Adrenal gland (tissue), 12 donors: ENCODE data around the gene C1QTNF8. TPM values are rescaled to one million over a fixed set of nuclear protein-coding genes. Genes with fewer than 3 reads are reported as not detected.

Source experiments
- DNase-seq, 7 donors: peaks; one replicate each; pipeline ENCODE4 v3.0.0-alpha.2; 2019 to 2020
- H3K27ac ChIP-seq, 5 donors: fragments of 200-600 bp; sonication (generic) in 4 of 5; 1 replicate in 3 of 5; 2 replicates in 2 of 5; pipeline versions ENCODE4 v1.5.1 to v1.8.0; 2016 to 2020; ENCODE audit warnings: mild to moderate bottlenecking in 1 of 5
- H3K27me3 ChIP-seq: fragments of 200-600 bp; 2 replicates; pipeline ENCODE4 v1.8.0; 2021
- H3K36me3 ChIP-seq, 2 donors: fragments of 200-600 bp; replicated peaks in 1 of 2; 1 replicate in 1 of 2; 2 replicates in 1 of 2; pipeline versions ENCODE4 v1.5.1 to v1.8.0; 2018 to 2022
- H3K4me1 ChIP-seq, 2 donors: fragments of 200-600 bp; replicated peaks in 1 of 2; 1 replicate in 1 of 2; 2 replicates in 1 of 2; pipeline versions ENCODE4 v1.5.1 to v1.8.0; 2018 to 2021
- H3K4me3 ChIP-seq, 4 donors: fragments of 200-600 bp; sonication (generic) in 3 of 4; one replicate each; pipeline ENCODE4 v1.5.1; 2016 to 2018
- H3K9me3 ChIP-seq, 3 donors: fragments of 200-600 bp; sonication (generic) in 1 of 3; replicated peaks in 1 of 3; 1 replicate in 2 of 3; 2 replicates in 1 of 3; pipeline versions ENCODE4 v1.5.1 to v1.8.0; 2016 to 2021
- POLR2A ChIP-seq, 2 donors: fragments of 450-650 bp; IDR thresholded peaks; one replicate each; pipeline ENCODE4 v1.6.1; 2017; ENCODE audit warnings: antibody characterized with exemption in 2 of 2, mild to moderate bottlenecking in 2 of 2, moderate library complexity in 1 of 2
- WGBS, 4 donors: extraction: QIAGEN DNeasy Blood & Tissue Kit in 2 of 4; methylation state at CpG; one replicate each; pipeline versions ENCODE4 v1.1.5 to v1.1.7; 2013 to 2017; 5-methylcytosine and 5-hydroxymethylcytosine counted together
- intact Hi-C, 2 donors: fragments of 100-400 bp; cut with DNase I; formaldehyde crosslinking; loops; one replicate each; pipeline versions ENCODE4 v1.14.1 to v1.15.0; 2022 to 2023
- polyA plus RNA-seq, 3 donors: library from polyadenylated mRNA; stranded (reverse); fragments of 200-250 nt in 2 of 3; fragments of 350-450 nt in 1 of 3; fragmentation: Illumina TruSeq in 1 of 3; extraction: RNeasy Lipid Tissue Mini Kit (QIAGEN cat#74804) in 1 of 3; gene quantifications; one replicate each; pipeline ENCODE4 v1.2.3, GENCODE V29; 2013 to 2014
- total RNA-seq, 9 donors: library from RNA; depleted of rRNA in 4 of 9; stranded (reverse); fragments of >200 nt in 4 of 9; fragments of 120-200 nt in 1 of 9; fragmentation: NEBNext Ultra II Directional in 1 of 9; extraction: Animal tissue kit (Norgen Biotek cat#: 25700) in 1 of 9; gene quantifications; one replicate each; pipeline versions ENCODE4 v1.1.0 to v1.2.4, GENCODE V29; 2013 to 2023
- TF ChIP-seq, protein P1 (sequence below), 6 experiments: fragments of 450-650 bp in 4 of 6; fragments of 200-600 bp in 2 of 6; sonication (generic) in 1 of 6; IDR thresholded peaks; 1 replicate in 5 of 6; 2 replicates in 1 of 6; pipeline versions ENCODE4 v1.5.1 to v1.8.0; 2016 to 2021; ENCODE audit warnings: antibody characterized with exemption in 6 of 6, mild to moderate bottlenecking in 2 of 6, moderate library complexity in 1 of 6
- donor health status: healthy with polysubstance abuse.
- donor health status: Bipolar disorder and iron deficiency.
- donor health status: DM: yes; HTN: yes; CAD: no.
- donor health status: DM: no; HTN: no; CAD: no.
- donor health status: DM: no; HTN: no; CAD: no.
- donor health status: DM: yes; HTN: yes; CAD: no.

The C1QTNF8 gene
- total and polyA plus RNA-seq, 12 donors: 0.14 to 0.64 (median 0.25) TPM; not detected in 8

DNA sequence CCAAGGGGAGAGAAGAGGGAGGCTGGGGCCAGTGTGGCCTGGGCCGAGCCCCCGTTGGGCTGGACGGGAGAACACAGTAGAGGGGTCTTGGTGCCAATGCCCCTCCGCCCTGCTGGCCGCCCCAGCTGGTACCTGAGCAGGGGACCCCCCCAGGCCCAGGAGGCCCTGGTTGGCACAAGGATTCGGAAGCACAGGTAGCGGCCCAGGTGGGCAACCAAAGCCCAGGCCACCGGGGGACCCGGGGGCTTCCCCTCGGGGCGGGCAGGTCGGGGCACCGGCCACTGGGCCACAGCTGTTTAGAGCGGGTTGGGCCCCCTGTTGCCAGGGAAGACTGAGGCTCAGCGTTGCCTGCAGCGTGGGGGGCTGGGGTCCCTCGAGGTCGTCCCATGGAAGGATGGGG is 28.2 kb upstream of the C1QTNF8 start:
- H3K36me3 ChIP-seq: no peaks in the 10 kb centered on the region
- no peaks in the 10 kb centered on the region for H3K4me1 ChIP-seq
- TF ChIP-seq, protein P1, sequence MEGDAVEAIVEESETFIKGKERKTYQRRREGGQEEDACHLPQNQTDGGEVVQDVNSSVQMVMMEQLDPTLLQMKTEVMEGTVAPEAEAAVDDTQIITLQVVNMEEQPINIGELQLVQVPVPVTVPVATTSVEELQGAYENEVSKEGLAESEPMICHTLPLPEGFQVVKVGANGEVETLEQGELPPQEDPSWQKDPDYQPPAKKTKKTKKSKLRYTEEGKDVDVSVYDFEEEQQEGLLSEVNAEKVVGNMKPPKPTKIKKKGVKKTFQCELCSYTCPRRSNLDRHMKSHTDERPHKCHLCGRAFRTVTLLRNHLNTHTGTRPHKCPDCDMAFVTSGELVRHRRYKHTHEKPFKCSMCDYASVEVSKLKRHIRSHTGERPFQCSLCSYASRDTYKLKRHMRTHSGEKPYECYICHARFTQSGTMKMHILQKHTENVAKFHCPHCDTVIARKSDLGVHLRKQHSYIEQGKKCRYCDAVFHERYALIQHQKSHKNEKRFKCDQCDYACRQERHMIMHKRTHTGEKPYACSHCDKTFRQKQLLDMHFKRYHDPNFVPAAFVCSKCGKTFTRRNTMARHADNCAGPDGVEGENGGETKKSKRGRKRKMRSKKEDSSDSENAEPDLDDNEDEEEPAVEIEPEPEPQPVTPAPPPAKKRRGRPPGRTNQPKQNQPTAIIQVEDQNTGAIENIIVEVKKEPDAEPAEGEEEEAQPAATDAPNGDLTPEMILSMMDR (IDR thresholded peaks at IDR 0.05): no peak
- TF ChIP-seq POLR2A (IDR thresholded peaks at IDR 0.05): no peak
- no peak overlapping the region for H3K27ac ChIP-seq
- H3K27me3 ChIP-seq: no peaks in the 10 kb centered on the region
- WGBS, 4 donors: 84 to 97% (median 91%) methylated on average over 5 to 18 of the region's 18 CpGs
- intact Hi-C loops: no loop called here
- H3K4me3 ChIP-seq: no peak overlapping the region
- DNase-seq: no peak
- no peaks in the 10 kb centered on the region for H3K9me3 ChIP-seq

DNA sequence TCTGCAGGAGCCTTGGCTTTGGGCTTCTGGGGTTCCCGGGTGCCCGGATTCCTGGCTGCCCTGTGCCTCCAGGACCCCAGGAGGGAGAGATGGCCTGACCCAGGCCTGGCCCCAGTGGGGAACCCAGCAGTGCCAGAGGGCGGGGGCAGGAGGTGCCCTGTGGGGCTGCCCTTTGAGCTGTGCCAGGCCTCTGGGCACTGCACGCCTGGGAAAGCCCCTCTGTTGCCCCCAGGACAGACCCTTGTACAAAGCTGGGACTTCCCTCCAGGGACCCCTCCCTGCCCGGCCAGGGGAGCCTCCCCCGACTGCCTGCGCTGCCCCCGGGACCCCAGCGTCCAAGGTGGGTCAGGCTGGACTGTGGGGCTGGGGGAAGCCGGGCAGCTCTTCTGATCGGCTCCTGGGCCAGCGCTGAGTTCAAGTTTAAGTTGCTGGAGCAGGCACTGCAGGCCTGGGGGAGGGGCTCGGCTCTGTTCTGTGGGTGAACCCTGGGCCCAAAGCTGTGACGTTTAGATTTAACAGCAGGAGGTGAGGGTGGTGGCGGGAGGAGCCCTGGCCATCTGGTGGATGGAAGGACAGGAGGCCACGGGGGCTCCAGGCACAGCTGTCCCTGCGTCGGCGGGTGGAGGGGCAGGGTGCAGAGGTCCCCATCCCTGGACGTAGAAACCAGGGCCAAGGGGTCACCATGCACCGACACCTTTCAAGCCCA is 27.6 kb upstream of the C1QTNF8 start:
- Histone ChIP-seq H3K36me3 (no peaks in the 10 kb centered on the region), H3K27ac (no peak overlapping the region), H3K4me1 (no peaks in the 10 kb centered on the region), H3K9me3 (no peaks in the 10 kb centered on the region), H3K27me3 (no peaks in the 10 kb centered on the region), H3K4me3 (no peak overlapping the region)
- intact Hi-C loops: no loop called here
- WGBS, 4 donors: 55 to 82% (median 71%) methylated on average over 7 to 21 of the region's 21 CpGs
- TF ChIP-seq POLR2A (IDR thresholded peaks at IDR 0.05): no peak
- TF ChIP-seq, protein P1 (IDR thresholded peaks at IDR 0.05): no peak
- DNase-seq: no peak

GRCh38 chr16:1122398-1122765 is 26.3 kb upstream of the C1QTNF8 start:
- intact Hi-C loops: no loop called here
- Histone ChIP-seq H3K4me1 (no peaks in the 10 kb centered on the region), H3K36me3 (no peaks in the 10 kb centered on the region), H3K9me3 (no peaks in the 10 kb centered on the region), H3K4me3 (no peak overlapping the region), H3K27ac (no peak overlapping the region), H3K27me3 (no peaks in the 10 kb centered on the region)
- TF ChIP-seq POLR2A (IDR thresholded peaks at IDR 0.05): no peak
- TF ChIP-seq, protein P1 (IDR thresholded peaks at IDR 0.05): no peak
- 84 to 92% (median 88%) methylated on average over 11 to 14 of the region's 14 CpGs for WGBS, 4 donors
- no peak for DNase-seq

GRCh38 chr16:1121601-1122397 is 25.8 kb upstream of the C1QTNF8 start:
- TF ChIP-seq POLR2A (IDR thresholded peaks at IDR 0.05): no peak
- TF ChIP-seq, protein P1 (IDR thresholded peaks at IDR 0.05): no peak
- Histone ChIP-seq H3K9me3 (no peaks in the 10 kb centered on the region), H3K36me3 (no peaks in the 10 kb centered on the region), H3K27me3 (no peaks in the 10 kb centered on the region), H3K4me3 (no peak overlapping the region), H3K4me1 (no peaks in the 10 kb centered on the region), H3K27ac (no peak overlapping the region)
- WGBS, 4 donors: 75 to 84% (median 81%) methylated on average over 9 to 30 of the region's 30 CpGs
- intact Hi-C loops: no loop called here
- no peak for DNase-seq
